Left lung (tissue), 10 donors: ENCODE results near the gene SPSB1. TPM values are rescaled to one million over a fixed set of nuclear protein-coding genes. Genes with fewer than 3 reads are reported as not detected.

Experiments used
- ATAC-seq: fragments of 200-7000 bp; cut with Tn5 transposase; one replicate; pipeline ENCODE4 v1.9.1; 2020; ENCODE audit warnings: moderate library complexity
- DNase-seq, 4 donors: peaks; one replicate each; pipeline ENCODE4 v3.0.0-alpha.2; 2013 to 2020
- H3K27ac ChIP-seq, 2 donors: fragments of 200-600 bp; sonication (generic) in 1 of 2; one replicate each; pipeline versions ENCODE4 v1.5.0 to v1.8.0; 2020 to 2021
- H3K27me3 ChIP-seq, 2 donors: fragments of 200-600 bp; sonication (generic) in 1 of 2; one replicate each; pipeline versions ENCODE4 v1.5.0 to v1.8.0; 2020 to 2021
- H3K36me3 ChIP-seq, 2 donors: fragments of 200-600 bp; sonication (generic) in 1 of 2; one replicate each; pipeline versions ENCODE4 v1.5.0 to v1.8.0; 2020 to 2021
- H3K4me1 ChIP-seq, 2 donors: fragments of 200-600 bp; one replicate each; pipeline ENCODE4 v1.8.0; 2021
- H3K4me3 ChIP-seq, 2 donors: fragments of 200-600 bp; sonication (generic) in 1 of 2; one replicate each; pipeline versions ENCODE4 v1.5.0 to v1.8.0; 2020 to 2021; ENCODE audit warnings: mild to moderate bottlenecking in 1 of 2
- H3K9me3 ChIP-seq, 2 donors: fragments of 200-600 bp; sonication (generic) in 1 of 2; one replicate each; pipeline versions ENCODE4 v1.5.0 to v1.8.0; 2020 to 2021
- CTCF ChIP-seq, 2 donors: fragments of 200-600 bp; sonication (generic) in 1 of 2; IDR thresholded peaks; one replicate each; pipeline versions ENCODE4 v1.5.0 to v1.8.0; 2021; ENCODE audit warnings: antibody characterized with exemption in 2 of 2
- intact Hi-C, 2 donors: fragments of 100-400 bp; cut with DNase I; formaldehyde crosslinking; loops; one replicate each; pipeline versions ENCODE4 v1.11.2 to v1.14.2; 2022
- polyA plus RNA-seq, 6 donors: library from polyadenylated mRNA; unstranded; fragments of 120-200 nt; gene quantifications; one replicate each; pipeline ENCODE4 v1.2.1, GENCODE V29; 2013; ENCODE audit not compliant: insufficient read length in 6 of 6
- total RNA-seq, 2 donors: library from RNA; stranded (reverse); fragmentation: NEBNext Ultra II Directional; extraction: Animal tissue kit (Norgen Biotek cat#: 25700); gene quantifications; one replicate each; pipeline ENCODE4 v1.2.1, GENCODE V29; 2021
- donor health status: DM: no; HTN: yes; CAD: no.
- donor health status: DM: no; HTN: no; CAD: no.

SPSB1 gene
- total and polyA plus RNA-seq, 8 donors = 6.1 to 39.4 (median 7.9) TPM

GRCh38 chr1:9267827-9268581 is 24.7 kb upstream of the SPSB1 start:
- Histone ChIP-seq H3K36me3 (peaks cover 0 to 63% of the 10 kb centered on the region in 2 donors), H3K27me3 (no peaks in the 10 kb centered on the region), H3K4me3 (no peak overlapping the region), H3K4me1 (no peaks in the 10 kb centered on the region), H3K27ac (no peak overlapping the region), H3K9me3 (no peaks in the 10 kb centered on the region)
- ATAC-seq (no peak), DNase-seq (no peak)
- TF ChIP-seq CTCF (IDR thresholded peaks at IDR 0.05) = no peak
- intact Hi-C loops = no loop called here

GRCh38 chr1:9269078-9269501 is 23.6 kb upstream of the SPSB1 start:
- TF ChIP-seq CTCF (IDR thresholded peaks at IDR 0.05) = no peak
- Histone ChIP-seq H3K9me3 (no peaks in the 10 kb centered on the region), H3K4me3 (no peak overlapping the region), H3K4me1 (no peaks in the 10 kb centered on the region), H3K27ac (no peak overlapping the region), H3K36me3 (peaks cover 0 to 52% of the 10 kb centered on the region in 2 donors), H3K27me3 (no peaks in the 10 kb centered on the region)
- ATAC-seq = no peak
- DNase-seq = no peak
- intact Hi-C loops = no loop called here

- Histone ChIP-seq H3K27ac (no peak overlapping the region), H3K4me3 (no peak overlapping the region), H3K27me3 (no peaks in the 10 kb centered on the region), H3K4me1 (peaks cover 0 to 4% of the 10 kb centered on the region in 2 donors), H3K36me3 (peaks cover 0 to 46% of the 10 kb centered on the region in 2 donors), H3K9me3 (no peaks in the 10 kb centered on the region)
- ATAC-seq = no peak
- DNase-seq = no peak
- intact Hi-C loops = no loop called here
- no peak for TF ChIP-seq CTCF (IDR thresholded peaks at IDR 0.05)
These were observed 23.0 kb upstream of the SPSB1 start for GRCh38 chr1:9269721-9270120.

GRCh38 chr1:9270290-9270883 is 22.3 kb upstream of the SPSB1 start:
- Histone ChIP-seq H3K27ac (no peak overlapping the region), H3K36me3 (peaks cover 0 to 39% of the 10 kb centered on the region in 2 donors), H3K4me3 (no peak overlapping the region), H3K27me3 (no peaks in the 10 kb centered on the region), H3K9me3 (no peaks in the 10 kb centered on the region), H3K4me1 (peaks cover 5 to 11% of the 10 kb centered on the region in 2 donors)
- ATAC-seq (peak; percentile 30), DNase-seq (no peak)
- intact Hi-C loops = no loop called here
- TF ChIP-seq CTCF (IDR thresholded peaks at IDR 0.05) = no peak

- DNase-seq = no peak
- intact Hi-C loops = no loop called here
- Histone ChIP-seq H3K27ac (no peak overlapping the region), H3K4me1 (peaks cover 13 to 20% of the 10 kb centered on the region in 2 donors), H3K27me3 (no peaks in the 10 kb centered on the region), H3K9me3 (no peaks in the 10 kb centered on the region), H3K4me3 (no peak overlapping the region), H3K36me3 (peaks cover 0 to 30% of the 10 kb centered on the region in 2 donors)
- TF ChIP-seq CTCF (IDR thresholded peaks at IDR 0.05) = no peak
- no peak for ATAC-seq
These were observed 21.4 kb upstream of the SPSB1 start for GRCh38 chr1:9271283-9271682.
